Measurements from ENCODE around the gene PPP3R1. TPM values are rescaled to one million over a fixed set of nuclear protein-coding genes. Genes with fewer than 3 reads are reported as not detected.

Gene PPP3R1
- total RNA-seq, 1 experiment from 2014 or later = 70.9 TPM

GRCh38 chr2:68258851-68259250, 6.5 kb upstream of the PPP3R1 start:
- ChIA-PET CTCF (no interaction called here), POLR2A (no interaction called here)
- Mint-ChIP-seq H3K4me3 (ENCODE audit: unreplicated experiment) (no peak overlapping the region), H3K9me3 (ENCODE audit: unreplicated experiment) (no peaks in the 10 kb centered on the region), H3K27me3 (ENCODE audit: insufficient read depth, unreplicated experiment) (peaks cover 3% of the 10 kb centered on the region), H3K36me3 (ENCODE audit: insufficient read depth, unreplicated experiment) (no peaks in the 10 kb centered on the region), H3K27ac (ENCODE audit: unreplicated experiment) (no peak overlapping the region), H3K4me1 (ENCODE audit: low read depth, unreplicated experiment) (peaks cover 7% of the 10 kb centered on the region)
- intact Hi-C loops (cut with micrococcal nuclease; ENCODE audit: unreplicated experiment) = no loop called here
- no peak overlapping the region for H3K4me3 ChIP-seq (ENCODE audit: low read depth, low read length)
- no peaks in the 10 kb centered on the region for H3K36me3 ChIP-seq (ENCODE audit: control insufficient read depth, insufficient read depth, low read length)
- H3K27me3 ChIP-seq (replicated peaks; ENCODE audit: control insufficient read depth, insufficient read depth, low read length) = no peaks in the 10 kb centered on the region
- H3K4me1 ChIP-seq = no peaks in the 10 kb centered on the region
- no peak for TF ChIP-seq CTCF (IDR thresholded peaks at IDR 0.05; ENCODE audit: insufficient read depth in 1 of 2, low read depth in 1 of 2, low read length in 1 of 2, severe bottlenecking in 1 of 2, unreplicated experiment in 1 of 2)
- no TSS peak for BruUV-seq (replicated peaks)
- H3K9me3 ChIP-seq = no peaks in the 10 kb centered on the region
- no peak for DNase-seq

GRCh38 chr2:68256093-68256450, 3.7 kb upstream of the PPP3R1 start:
- H3K27me3 ChIP-seq (replicated peaks; ENCODE audit: control insufficient read depth, insufficient read depth, low read length) = no peaks in the 10 kb centered on the region
- Mint-ChIP-seq H3K27ac (ENCODE audit: unreplicated experiment) (no peak overlapping the region), H3K27me3 (ENCODE audit: insufficient read depth, unreplicated experiment) (peaks cover 3% of the 10 kb centered on the region), H3K36me3 (ENCODE audit: insufficient read depth, unreplicated experiment) (peaks cover 16% of the 10 kb centered on the region), H3K9me3 (ENCODE audit: unreplicated experiment) (no peaks in the 10 kb centered on the region), H3K4me3 (ENCODE audit: unreplicated experiment) (no peak overlapping the region), H3K4me1 (ENCODE audit: low read depth, unreplicated experiment) (peaks cover 7% of the 10 kb centered on the region)
- intact Hi-C loops (cut with micrococcal nuclease; ENCODE audit: unreplicated experiment) = no loop called here
- H3K4me3 ChIP-seq (ENCODE audit: low read depth, low read length) = no peak overlapping the region
- no peaks in the 10 kb centered on the region for H3K9me3 ChIP-seq
- H3K36me3 ChIP-seq (ENCODE audit: control insufficient read depth, insufficient read depth, low read length) = no peaks in the 10 kb centered on the region
- no TSS peak for BruUV-seq (replicated peaks)
- ChIA-PET CTCF (no interaction called here), POLR2A (no interaction called here)
- no peak for TF ChIP-seq CTCF (IDR thresholded peaks at IDR 0.05; ENCODE audit: insufficient read depth in 1 of 2, low read depth in 1 of 2, low read length in 1 of 2, severe bottlenecking in 1 of 2, unreplicated experiment in 1 of 2)
- no peaks in the 10 kb centered on the region for H3K4me1 ChIP-seq
- DNase-seq = no peak

- BruUV-seq (replicated peaks) = TSS peak; percentile 87
- DNase-seq = peak in 1 of 2 experiments; percentile 21
- intact Hi-C loops (cut with micrococcal nuclease; ENCODE audit: unreplicated experiment) = loop anchor here (1.0 to 5.0 kb wide), 2 partner anchors 29 to 56 kb away; no protein-coding TSS in a partner anchor
Observed at GRCh38 chr2:68253219-68254068, 1.1 kb upstream of the PPP3R1 start.

More at GRCh38 chr2:68253219-68254068, 1.1 kb upstream of the PPP3R1 start:
- peak overlapping the region; percentile 99 for H3K4me3 ChIP-seq (ENCODE audit: low read depth, low read length)
- TF ChIP-seq CTCF (IDR thresholded peaks at IDR 0.05; ENCODE audit: insufficient read depth in 1 of 2, low read depth in 1 of 2, low read length in 1 of 2, severe bottlenecking in 1 of 2, unreplicated experiment in 1 of 2) = no peak
- H3K4me3 Mint-ChIP-seq (ENCODE audit: unreplicated experiment) = peak overlapping the region; percentile 92
- peaks cover 23% of the 10 kb centered on the region for H3K36me3 Mint-ChIP-seq (ENCODE audit: insufficient read depth, unreplicated experiment)
- no peaks in the 10 kb centered on the region for H3K36me3 ChIP-seq (ENCODE audit: control insufficient read depth, insufficient read depth, low read length)
- POLR2A ChIA-PET = interaction anchor here (0.6 to 1.7 kb wide), 2 partner anchors 9 to 96 kb away, joined by 3 to 6 read pairs; partner anchors contain the start of gene PNO1
- peaks cover 14% of the 10 kb centered on the region for H3K4me1 Mint-ChIP-seq (ENCODE audit: low read depth, unreplicated experiment)
- no peaks in the 10 kb centered on the region for H3K27me3 ChIP-seq (replicated peaks; ENCODE audit: control insufficient read depth, insufficient read depth, low read length)
- H3K9me3 Mint-ChIP-seq (ENCODE audit: unreplicated experiment) = no peaks in the 10 kb centered on the region
- no peaks in the 10 kb centered on the region for H3K9me3 ChIP-seq
- H3K4me1 ChIP-seq = 0 out of 2 replicates have a peak, but pooled peaks cover 13% of the 10 kb centered on the region
- CTCF ChIA-PET = interaction anchor here (0.9 to 1.8 kb wide), 3 partner anchors 28 to 131 kb away, joined by 3 to 4 read pairs (median 4); no protein-coding TSS in a partner anchor
- H3K27me3 Mint-ChIP-seq (ENCODE audit: insufficient read depth, unreplicated experiment) = no peaks in the 10 kb centered on the region
- peak overlapping the region; percentile 97 for H3K27ac Mint-ChIP-seq (ENCODE audit: unreplicated experiment)
